ENCODE data around the gene EIF4A2. TPM values are rescaled to one million over a fixed set of nuclear protein-coding genes. Genes with fewer than 3 reads are reported as not detected.

Gene EIF4A2
- total and polyA plus RNA-seq, 2 of the 13 experiments (the other 11 are each of a cell fraction or from before 2014, with no cell fraction given) = 480 to 596 TPM

- intact Hi-C loops (cut with micrococcal nuclease; ENCODE audit: unreplicated experiment) (no loop called here), in situ Hi-C loops (cut with HindIII; ENCODE audit: extremely low pct_ligation_motif_present, low pct_unique_long_range_greater_than_20kb) (no loop called here)
- Histone ChIP-seq H3K27ac (ENCODE audit: extremely low read length, insufficient read depth, low read length) (no peak overlapping the region), H3K9ac (ENCODE audit: insufficient read depth, low read depth, low read length) (no peak overlapping the region), H3K36me3 (replicated peaks in 1 of 2; ENCODE audit: control insufficient read depth in 1 of 2, insufficient read depth in 2 of 2, low read length in 2 of 2) (no peaks in the 10 kb centered on the region), H2AFZ (ENCODE audit: low read length) (no peak overlapping the region), H3K27me3 (ENCODE audit: control insufficient read depth in 1 of 2, insufficient read depth in 2 of 2, low read length in 2 of 2) (peaks cover 3 to 4% of the 10 kb centered on the region in 2 experiments; a peak in 2 of 5 replicates), H3K9me3 (ENCODE audit: low read length) (no peaks in the 10 kb centered on the region), H4K20me1 (ENCODE audit: insufficient read depth, low read length) (no peaks in the 10 kb centered on the region), H3K79me2 (ENCODE audit: insufficient read depth, low read length) (no peaks in the 10 kb centered on the region), H3K4me2 (ENCODE audit: low read depth, low read length) (no peak overlapping the region), H3K4me3 (replicated peaks in 1 of 3; ENCODE audit: insufficient read depth in 1 of 3, low read depth in 2 of 3, low read length in 3 of 3) (no peak overlapping the region), H3K4me1 (ENCODE audit: insufficient read depth, low read length) (peaks cover 7% of the 10 kb centered on the region; the same call in 1 of the 2 replicates)
- no peak for DNase-seq (ENCODE audit: low spot score)
- TF ChIP-seq MTA3 (CRISPR knock-in tag; IDR thresholded peaks at IDR 0.05) = no peak
- TF ChIP-seq BCLAF1 (IDR thresholded peaks at IDR 0.05) = no peak
- no peak for TF ChIP-seq SP140L (CRISPR knock-in tag; IDR thresholded peaks at IDR 0.05; ENCODE audit: borderline replicate concordance)
- TF ChIP-seq HOXA7 (CRISPR knock-in tag; IDR thresholded peaks at IDR 0.05) = no peak
- no peak for TF ChIP-seq ZNF720 (CRISPR knock-in tag; IDR thresholded peaks at IDR 0.05)
- no peak for TF ChIP-seq MXD1 (CRISPR knock-in tag; IDR thresholded peaks at IDR 0.05)
- TF ChIP-seq FOXJ3 (CRISPR knock-in tag; IDR thresholded peaks at IDR 0.05; ENCODE audit: borderline replicate concordance) = no peak
- no peak for TF ChIP-seq ZNF773 (CRISPR knock-in tag; IDR thresholded peaks at IDR 0.05; ENCODE audit: borderline replicate concordance)
- no peak for TF ChIP-seq CERS6 (CRISPR knock-in tag; IDR thresholded peaks at IDR 0.05)
- no peak for TF ChIP-seq PRMT3 (CRISPR knock-in tag; IDR thresholded peaks at IDR 0.05; ENCODE audit: borderline replicate concordance, low read depth)
- TF ChIP-seq FLYWCH1 (CRISPR knock-in tag; IDR thresholded peaks at IDR 0.05) = no peak
- no peak for TF ChIP-seq ZBTB26 (CRISPR knock-in tag; IDR thresholded peaks at IDR 0.05; ENCODE audit: borderline replicate concordance)
- TF ChIP-seq SUZ12 (IDR thresholded peaks at IDR 0.05; ENCODE audit: low read depth, low read length) = no peak
- CTCF ChIA-PET (ENCODE audit: low intra/inter-chr PET ratio, low total read pairs) = no interaction called here
- POLR2A ChIA-PET = no interaction called here
- 67% methylated on average over 13 of the region's 28 CpGs for WGBS (ENCODE audit: low lambda C conversion rate)
- FAIRE-seq = no peak
- peak; percentile 50 for ATAC-seq
- BruUV-seq (replicated peaks) = no TSS peak
Observed at GRCh38 chr3:186772701-186773417, 10.5 kb upstream of the EIF4A2 start.
